HL-60/S4 treated with phorbol 12-myristate 13-acetate at 8.2 ng/mL for 4 days and 3 days (cell line): Measurements from ENCODE around the gene TTC27.
"Not testable (repeated sequence)": the region's sequence is repeated elsewhere in the genome, so short reads cannot be mapped to it uniquely, and the experiment has no call there.

Source experiments
- in situ Hi-C: fragments of 300-500 bp; cut with MboI; formaldehyde crosslinking; loops from 2 replicates; pipeline ENCODE4 v1.15.0; 2022; ENCODE audit warnings: low sequenced_read_pairs

The TTC27 gene

DNA sequence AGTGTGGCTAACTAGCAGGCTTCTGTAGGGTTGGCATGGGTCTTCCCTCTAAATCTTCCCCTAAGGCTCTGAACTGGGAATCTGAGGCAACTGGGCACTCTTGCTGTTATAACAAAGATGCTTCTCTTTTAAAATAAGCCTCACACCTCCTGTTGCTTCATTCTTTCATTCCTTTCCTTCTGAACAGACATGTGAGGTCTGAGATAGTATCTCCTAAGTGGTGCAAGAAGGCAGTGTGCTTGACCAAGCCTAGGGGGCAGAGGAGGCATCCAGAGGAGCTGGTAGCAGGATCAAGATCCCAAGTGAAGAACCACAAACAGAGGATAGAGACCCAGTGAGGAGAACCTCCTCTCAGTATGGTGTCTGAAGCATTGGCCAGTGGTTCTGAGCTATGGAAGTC lies 90.9 kb downstream of the TTC27 start:
- in situ Hi-C loops = no loop called here

DNA sequence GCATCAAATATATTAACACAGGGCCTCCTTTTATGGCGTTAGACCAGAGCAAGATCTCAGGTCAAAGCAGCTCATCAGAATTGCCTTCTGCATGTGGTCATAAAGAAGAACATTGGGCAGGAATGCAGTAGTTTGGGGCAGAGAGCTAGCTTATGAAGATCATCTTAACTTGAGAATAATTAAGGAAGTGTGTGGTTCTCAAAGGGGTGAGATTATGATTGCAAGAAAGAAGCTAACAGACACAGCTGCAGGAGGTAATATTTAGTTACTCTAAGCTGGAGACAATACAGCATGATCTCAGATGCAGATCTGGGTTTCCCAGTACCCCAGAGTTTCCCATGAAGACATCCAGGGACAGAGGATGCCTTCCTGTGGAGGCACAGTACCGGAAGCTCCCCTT lies 91.6 kb downstream of the TTC27 start:
- in situ Hi-C loops = no loop called here

DNA sequence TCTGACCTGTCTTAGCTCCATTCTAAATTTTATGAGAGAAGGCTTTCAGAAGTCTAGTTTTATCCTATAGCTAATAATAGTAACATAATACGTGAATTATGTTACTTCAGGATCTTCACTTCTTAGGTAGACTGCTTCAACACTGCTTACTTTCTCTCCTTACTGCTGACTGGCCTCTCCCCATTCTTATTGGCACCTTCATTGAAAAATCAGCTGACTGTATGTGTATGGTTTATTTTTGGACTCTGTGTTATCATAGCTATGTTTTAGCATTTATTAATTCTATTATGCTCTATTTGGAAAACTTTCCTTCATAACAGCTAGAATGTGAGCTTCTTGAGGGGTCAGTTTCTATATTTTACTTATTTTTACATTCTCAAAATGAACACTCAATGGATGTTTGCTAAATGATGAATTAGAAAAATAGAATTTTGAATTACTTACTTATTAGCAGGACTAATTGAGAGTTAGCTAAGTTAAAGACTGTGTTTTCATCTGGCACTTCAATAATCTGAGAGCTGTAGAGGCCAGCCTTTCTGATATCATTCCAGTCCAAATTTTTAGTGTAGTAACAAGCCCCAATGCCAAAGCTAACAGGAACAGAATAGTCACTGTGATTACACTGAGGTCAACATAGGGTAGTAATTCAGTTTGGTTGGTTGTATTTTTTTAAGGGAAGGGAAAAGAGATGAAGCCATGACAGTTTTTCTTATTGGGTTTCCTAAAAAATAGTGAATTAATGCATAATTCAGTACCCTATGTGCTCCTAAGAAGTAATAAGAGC lies 92.3 kb downstream of the TTC27 start:
- in situ Hi-C loops = no loop called here

DNA sequence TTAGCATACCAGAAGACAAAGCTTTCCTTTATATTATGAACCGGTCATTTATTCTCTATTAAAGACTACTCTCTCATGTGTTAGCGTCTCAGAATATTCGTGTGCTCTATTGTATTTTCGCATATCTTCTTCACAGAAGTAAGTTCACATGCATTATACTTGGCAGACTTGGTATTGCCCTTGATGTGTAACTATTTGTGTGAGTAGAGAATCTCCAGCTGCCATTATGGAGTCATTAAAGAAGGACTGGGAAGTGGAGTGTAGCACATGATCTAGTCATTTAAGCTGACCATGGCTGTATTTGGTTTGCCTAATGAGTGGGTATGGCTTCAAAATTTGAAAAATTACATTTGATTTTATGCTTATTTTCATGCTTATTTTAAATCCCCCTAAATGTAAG lies 92.9 kb downstream of the TTC27 start:
- in situ Hi-C loops = no loop called here

DNA sequence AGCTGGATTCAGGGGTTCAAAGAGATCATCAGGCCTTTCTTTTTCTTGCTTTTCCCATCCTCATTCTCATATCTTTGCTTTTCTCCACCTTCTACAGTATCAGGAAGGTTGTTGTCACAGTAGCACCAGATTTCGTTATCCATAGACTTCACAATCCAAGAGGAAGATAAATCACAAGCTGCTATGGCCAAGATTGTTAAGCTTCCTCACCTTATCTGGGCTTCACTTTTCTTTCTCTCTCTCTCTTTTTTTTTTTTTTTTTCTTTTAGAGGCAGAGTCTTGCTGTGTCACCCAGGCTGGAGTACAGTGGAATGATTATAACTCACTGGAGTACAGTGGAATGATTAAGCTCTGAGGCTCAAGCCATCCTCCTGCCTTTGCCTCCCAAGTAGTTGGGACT lies 93.5 kb downstream of the TTC27 start:
- in situ Hi-C loops = no loop called here

DNA sequence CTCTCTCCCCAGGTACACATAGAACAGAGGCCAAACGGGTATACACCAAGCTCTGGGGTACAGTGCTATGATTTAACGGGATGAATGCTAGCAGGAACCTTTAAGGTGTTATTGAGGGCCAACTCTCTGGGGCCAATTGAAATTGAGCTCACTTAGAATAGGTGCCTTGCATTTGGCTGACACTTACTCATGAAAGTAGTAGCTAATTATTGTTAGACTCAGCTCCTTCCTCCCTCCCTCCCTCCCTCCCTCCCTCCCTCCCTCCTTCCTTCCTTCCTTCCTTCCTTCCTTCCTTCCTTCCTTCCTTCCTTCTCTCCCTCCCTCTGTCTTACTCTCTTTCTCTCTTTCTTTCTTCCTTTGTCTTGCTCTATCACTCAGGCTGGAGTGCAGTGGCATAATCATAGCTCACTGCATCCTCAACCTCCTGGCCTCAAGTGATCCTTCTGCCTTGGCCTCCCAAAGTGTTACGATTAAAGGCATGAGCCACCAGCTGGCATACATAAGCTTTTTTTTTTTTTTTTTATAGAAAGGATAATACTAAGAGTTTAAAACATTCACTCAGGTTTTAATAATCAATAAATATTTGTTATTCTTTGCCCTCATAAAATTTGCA lies 95.7 kb downstream of the TTC27 start:
- in situ Hi-C loops = no loop called here

DNA sequence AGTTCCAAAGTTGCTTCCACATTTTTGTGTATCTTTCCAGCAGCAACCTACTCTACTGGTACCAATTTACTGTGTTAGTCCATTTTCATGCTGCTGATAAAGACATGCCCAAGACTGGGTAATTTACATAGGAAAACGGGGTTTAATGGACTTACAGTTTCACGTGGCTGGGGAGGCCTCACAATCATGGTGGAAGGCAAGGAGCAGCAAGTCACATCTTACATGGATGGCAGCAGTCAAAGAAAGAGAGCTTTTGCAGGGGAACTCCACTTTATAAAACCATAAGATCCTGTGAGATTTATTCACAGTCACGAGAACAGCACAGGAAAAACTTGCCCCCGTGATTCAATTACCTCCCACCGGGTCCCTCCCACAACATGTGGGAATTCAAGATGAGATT lies 98.8 kb downstream of the TTC27 start:
- in situ Hi-C loops = not testable (repeated sequence)

DNA sequence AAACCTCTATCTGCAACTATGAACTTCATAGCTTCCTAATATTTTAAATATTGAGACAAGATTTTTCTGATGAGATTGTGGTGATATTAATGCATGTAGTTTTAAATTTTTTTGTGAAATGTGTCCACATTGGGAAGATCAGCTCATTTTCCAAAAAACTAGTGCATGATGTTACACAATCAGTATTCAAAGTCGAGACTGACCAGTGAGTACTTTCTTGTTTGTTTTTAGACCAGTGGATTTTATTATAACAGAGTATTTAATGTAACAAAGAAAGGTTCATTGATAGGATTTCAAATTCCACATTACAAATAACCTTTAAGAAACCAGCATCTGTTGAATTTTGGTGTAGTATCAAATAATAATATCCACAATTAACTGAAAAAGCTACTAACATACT lies 99.3 kb downstream of the TTC27 start:
- in situ Hi-C loops = no loop called here

DNA sequence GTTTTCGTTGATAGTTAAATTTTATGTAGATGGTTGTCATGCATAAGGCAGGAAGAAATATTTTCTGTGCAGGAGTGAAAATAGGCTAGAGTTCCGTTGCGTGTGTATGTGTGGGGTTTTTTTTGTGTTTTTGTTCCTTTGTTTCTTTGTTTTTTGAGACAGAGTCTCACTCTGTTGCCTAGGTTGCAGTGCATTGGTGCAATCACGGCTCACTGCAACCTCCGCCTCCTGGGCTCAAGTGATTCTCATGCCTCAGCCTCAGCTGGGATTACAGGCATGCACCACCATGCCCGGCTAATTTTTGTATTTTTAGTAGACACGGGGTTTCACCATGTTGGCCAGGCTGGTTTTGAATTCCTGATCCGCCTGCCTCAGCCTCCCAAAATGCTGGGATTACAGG lies 103.1 kb downstream of the TTC27 start:
- in situ Hi-C loops = not testable (repeated sequence)

DNA sequence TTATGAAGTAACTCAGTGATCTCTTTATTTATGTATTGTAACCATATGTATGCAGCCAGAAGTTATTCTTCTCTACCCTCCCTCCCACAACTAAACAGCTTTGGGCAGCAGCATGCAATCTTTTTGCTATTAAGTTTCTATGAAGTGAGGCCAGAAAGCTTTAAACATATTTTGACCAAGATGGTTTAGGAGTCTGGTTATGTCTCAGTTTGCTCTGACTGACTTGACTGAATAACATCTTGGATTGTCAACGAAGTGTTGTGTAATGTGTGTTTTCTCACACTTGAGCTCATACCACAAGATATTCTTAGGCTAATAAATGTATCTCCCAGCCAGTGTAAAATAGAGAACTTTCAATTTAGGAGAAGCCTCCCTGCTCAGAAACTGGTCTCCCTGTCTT lies 104.3 kb downstream of the TTC27 start:
- in situ Hi-C loops = no loop called here

DNA sequence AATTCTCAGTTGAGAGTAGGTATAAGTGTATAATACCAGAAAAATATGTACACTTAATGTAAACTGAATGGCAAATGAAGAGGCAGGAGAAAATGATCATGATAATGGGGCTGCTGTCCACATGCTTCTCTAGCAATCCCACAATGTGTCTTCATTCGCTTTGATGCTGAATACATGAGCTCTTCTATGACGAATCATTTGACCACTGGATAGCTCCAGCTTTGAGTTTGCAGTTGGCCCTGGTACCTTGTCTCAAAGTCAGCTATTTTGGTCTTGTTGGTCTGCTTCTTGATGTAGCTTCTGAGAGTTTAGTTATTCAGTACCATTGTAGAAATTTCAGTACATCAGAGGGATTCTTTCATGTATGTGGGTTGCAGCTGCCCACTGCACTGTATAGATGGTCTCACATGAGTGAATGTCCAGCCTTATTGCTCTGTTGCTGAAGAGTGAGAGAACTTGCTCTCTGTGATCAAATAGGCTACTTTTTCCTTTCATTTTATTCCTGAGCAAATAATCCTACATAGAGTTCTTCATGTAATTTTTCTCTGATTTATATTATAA lies 105.1 kb downstream of the TTC27 start:
- in situ Hi-C loops = no loop called here

DNA sequence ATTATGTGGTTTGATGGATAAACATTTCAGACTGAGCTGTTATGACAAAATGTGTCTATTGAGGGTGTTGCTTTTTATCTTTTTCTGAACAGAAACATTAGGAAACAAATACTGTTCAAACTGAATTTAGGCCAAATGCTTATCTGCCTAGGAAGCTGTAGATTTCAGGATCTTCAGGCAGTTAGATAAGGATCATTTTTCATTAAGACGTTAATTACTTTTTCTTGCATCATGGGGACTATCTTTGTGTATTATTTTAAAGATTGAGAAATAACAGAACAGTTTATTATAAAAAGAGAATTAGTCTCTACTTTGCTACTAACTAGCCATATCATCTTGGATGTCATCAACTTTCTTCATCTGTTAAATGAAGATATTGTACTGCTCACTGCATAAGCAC lies 107.5 kb downstream of the TTC27 start:
- in situ Hi-C loops = no loop called here

DNA sequence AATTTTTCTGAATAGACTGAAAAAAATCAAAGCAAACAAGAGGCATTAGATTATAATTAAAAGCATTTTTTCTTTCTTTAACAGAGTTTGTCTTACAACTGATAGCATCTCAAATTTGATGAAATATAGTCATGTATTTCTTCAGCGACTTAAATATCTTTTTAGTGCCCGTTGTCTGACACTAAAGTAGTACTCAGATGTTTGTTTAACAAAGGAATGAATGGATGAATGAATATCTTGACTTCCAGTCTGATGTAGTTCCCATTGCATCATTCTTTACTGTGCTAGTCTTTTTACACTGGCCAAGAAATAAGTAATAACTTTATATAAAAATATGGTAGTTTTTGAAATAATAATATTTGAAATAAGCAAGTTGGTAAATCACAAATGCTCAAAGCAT lies 111.1 kb downstream of the TTC27 start:
- in situ Hi-C loops = no loop called here

DNA sequence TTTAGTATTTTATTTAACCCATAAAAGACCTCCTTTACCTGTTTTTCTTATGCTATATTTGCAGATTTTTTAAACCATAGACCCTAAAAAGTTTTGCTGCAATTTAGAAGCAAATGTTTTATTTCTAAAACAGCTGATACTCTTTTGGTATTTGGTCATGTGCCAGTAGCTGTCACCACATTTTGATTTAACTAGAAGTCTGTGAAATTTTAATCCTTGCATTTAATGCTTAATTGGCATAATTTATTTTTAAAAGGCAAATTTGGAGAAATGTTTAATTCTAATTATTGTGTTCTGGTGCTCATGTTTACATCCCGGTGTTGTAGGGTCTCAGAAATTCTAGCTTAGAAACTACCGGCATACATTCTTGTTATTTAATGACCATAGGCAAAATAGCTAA lies 111.8 kb downstream of the TTC27 start:
- in situ Hi-C loops = no loop called here

DNA sequence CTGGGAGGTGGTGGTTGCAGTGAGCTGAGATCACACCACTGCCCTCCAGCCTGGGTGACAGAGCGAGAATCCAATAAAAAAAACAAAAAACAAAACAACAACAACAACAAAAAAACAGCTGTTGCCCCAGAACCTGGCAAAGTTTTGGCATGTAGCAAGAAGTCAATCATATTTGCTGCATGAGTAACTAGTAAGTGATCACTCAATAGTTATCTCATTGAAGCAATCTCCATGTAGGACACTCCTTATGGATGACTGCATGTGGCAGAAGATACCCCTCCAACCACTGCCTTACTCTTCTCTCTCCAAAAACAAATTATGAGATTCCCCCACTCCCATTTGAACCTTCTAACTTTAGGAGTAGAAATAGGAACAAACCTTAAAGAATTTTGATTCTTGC lies 113.7 kb downstream of the TTC27 start:
- in situ Hi-C loops = no loop called here

DNA sequence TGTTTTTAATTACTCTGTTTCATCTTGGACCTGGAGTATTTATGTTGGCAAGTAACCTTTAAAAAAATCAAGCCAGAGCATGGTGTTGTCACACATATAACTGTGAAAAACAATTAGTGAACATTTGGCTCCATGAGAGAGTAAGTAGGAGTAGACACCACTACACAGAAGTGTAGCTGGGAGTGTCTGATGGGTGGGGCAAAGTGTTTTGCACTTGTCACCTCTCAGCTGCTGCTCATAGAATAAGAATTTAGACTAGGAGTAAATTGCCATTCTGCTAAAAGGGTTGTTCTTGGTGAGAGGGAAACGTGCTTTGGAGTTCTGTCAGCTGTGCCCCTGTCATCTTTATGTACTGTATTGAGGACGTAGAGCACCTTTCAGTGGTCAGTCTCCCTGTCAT lies 114.5 kb downstream of the TTC27 start:
- in situ Hi-C loops = no loop called here

DNA sequence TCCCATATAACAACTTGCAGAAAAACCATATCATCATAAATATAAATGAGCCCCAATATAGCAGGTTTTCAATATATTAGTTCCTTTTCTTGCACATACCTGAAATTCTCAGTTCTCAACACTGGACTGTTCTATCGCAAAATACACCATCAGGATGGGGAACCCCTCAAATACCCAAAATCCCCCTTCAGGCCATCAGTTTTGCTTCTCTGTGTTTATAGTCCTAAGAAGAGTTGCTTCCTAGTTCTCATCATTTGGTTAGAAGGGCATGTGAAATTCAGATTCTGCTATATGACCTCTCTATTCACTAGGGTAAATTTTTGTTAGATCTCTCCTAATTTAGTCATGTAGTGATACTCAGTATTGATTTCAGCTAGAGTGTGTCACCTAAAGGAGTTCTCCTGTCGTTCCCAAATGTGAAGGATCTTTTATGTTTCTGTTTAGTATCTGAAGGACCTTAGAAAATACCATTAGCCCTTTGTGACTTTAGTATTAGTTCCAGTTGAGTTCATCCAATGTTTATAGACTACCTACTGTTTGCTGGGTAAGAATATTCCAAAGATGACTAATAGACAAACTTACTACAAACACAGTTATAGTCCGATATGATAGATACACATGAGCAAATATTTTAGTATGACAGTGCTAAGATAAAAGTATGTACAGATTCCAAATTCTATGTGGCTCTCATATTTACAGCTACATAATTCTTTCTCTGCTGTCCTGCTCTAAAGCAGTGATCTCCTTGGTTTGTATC lies 115.8 kb downstream of the TTC27 start:
- in situ Hi-C loops = no loop called here

DNA sequence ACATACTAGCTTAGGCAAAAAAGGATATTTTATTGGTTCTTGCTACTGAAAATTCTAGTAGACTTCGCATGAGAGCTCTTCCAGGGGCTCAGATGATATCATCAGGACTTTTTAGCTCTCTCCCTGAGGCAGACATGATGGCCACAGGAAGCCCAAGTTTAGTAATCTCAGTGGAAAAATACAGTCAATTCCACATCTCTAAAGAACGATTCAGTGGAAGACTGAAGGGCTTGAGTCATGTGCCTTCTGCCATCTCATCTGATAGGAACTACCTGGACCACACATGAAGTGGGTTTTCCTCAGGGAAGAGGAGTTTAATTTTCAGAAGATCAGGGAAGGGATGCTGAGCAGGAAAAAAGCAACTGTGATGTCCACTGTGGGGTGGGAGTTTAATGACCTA lies 117.3 kb downstream of the TTC27 start:
- in situ Hi-C loops = no loop called here

DNA sequence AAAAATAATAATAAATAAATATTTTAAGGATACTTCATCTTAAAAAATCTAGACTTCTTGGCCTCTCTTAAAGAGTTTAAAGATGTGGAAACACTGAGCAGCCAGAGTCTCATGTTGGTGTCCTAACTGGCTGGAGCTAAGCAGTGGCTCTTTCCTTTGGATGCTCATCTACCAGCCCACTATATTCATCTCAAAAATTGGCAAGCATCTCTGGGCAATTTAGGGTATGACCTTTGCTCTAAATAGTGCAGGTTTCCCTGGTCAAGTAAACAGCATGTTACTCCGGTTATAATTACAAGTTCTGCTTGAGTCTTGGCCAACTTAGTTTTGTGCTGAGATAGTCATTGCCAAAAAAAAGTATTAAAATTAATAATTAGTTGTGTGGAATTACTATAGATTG lies 117.8 kb downstream of the TTC27 start:
- in situ Hi-C loops = no loop called here

DNA sequence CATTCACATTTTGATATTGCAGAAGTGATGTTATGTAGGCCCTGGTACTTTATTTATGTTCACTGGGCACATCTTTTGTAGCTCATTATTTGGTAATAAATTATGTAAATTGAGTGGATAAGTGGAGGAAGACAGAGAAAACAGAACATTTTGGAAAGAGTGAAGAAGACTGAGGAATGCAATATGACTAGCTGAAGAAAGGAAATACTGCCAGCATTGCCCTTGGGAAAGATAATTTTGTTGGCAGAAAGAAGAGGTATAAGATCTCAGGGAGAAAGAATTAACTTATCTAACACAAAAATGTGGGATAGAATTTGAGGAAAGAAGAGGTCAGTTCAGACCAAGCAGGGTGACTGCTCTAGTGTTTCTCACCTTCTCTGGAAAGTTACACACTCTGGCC lies 118.8 kb downstream of the TTC27 start:
- in situ Hi-C loops = no loop called here

DNA sequence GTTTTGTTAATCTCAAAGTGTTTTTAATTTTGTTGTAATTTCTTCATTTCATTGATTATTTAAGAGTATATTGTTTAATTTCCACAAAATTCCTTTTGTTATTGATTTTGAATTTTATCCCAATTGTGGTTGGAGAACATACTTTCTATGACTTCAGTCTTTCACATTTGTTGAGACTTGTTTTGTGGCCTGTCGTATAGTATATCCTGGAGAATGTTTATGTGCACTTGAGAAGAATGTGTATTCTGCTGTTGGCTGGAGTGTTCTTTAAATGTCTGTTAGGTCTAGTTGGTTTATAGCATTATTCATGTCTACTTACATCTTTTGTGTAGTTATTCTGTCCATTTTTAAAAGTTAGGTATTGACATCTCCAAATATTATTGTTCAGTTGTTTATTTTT lies 120.3 kb downstream of the TTC27 start:
- in situ Hi-C loops = no loop called here

DNA sequence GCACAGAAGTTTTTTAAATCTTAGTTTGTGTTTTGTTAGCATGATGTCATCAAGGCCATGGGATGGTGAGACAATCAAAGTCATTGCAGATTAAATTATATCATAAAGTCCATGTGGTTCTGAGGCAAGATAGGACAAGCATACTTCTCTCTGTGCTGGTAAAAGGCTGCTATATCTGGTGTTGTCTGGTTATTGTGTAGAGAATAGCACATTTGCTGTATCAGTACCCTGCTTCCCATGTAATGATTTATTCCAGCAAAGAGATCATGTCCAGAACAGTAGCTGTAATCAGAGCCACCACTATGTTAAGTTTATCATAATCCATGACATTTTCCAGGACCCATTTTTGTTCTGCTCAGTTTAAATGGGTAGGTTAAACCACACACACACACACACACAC lies 123.0 kb downstream of the TTC27 start:
- in situ Hi-C loops = no loop called here
